Endothelial cell of umbilical vein (primary cell): ENCODE results near the gene CNN1. TPM values are rescaled to one million over a fixed set of nuclear protein-coding genes. Genes with fewer than 3 reads are reported as not detected.

Experiments used
- BruUV-seq: library from RNA; stranded (reverse); fragments of 400-500 nt; replicated peaks from 2 replicates; lab custom pipeline; 2021; lab: Mats Ljungman, UMichigan
- CTCF ChIA-PET: fragments of 300-600, 350-600 bp; sonication (Branson Sonifier 250); formaldehyde crosslinking; loops from one replicate; lab custom pipeline; 2021; ENCODE audit warnings: antibody characterized with exemption, inconsistent platforms; lab: Charles Lee
- POLR2A ChIA-PET: fragments of 300-600, 350-600 bp; sonication (Branson Sonifier 250); formaldehyde crosslinking; loops from one replicate; lab custom pipeline; 2021; ENCODE audit warnings: antibody characterized with exemption, inconsistent platforms; lab: Charles Lee
- DNase-seq: peaks from one replicate; pipeline ENCODE4 v3.0.0-alpha.2; 2011; ENCODE audit warnings: low read depth, low spot score
- FAIRE-seq: peaks from 2 replicates; lab custom pipeline; 2011; peaks lifted over from hg19 to GRCh38; lab: Jason Lieb, UNC
- H2AFZ ChIP-seq: 2 replicates; pipeline ENCODE4 v1.6.0; 2012; ENCODE audit warnings: low read depth, low read length, control low read depth, inconsistent platforms
- H3K27ac ChIP-seq: 2 replicates; pipeline ENCODE4 v1.5.1; 2011; ENCODE audit warnings: low read depth, mild to moderate bottlenecking, control low read depth, low read length, moderate library complexity; ENCODE audit not compliant: insufficient read depth
- H3K27me3 ChIP-seq, 2 experiments: 2 replicates each; pipeline versions ENCODE4 v1.6.0 to v1.6.1; 2011; ENCODE audit warnings: low read length in 2 of 2, mixed read lengths in 1 of 2; ENCODE audit not compliant: control insufficient read depth in 2 of 2, insufficient read depth in 2 of 2
- H3K36me3 ChIP-seq, 2 experiments: 2 replicates in 1 of 2; 3 replicates in 1 of 2; pipeline ENCODE4 v1.5.1; 2011; ENCODE audit warnings: low read length in 2 of 2, mild to moderate bottlenecking in 1 of 2, moderate library complexity in 1 of 2; ENCODE audit not compliant: control insufficient read depth in 2 of 2, insufficient read depth in 2 of 2; ENCODE audit errors: extremely low read depth in 1 of 2
- H3K4me1 ChIP-seq: 3 replicates; pipeline ENCODE4 v1.5.1; 2011; ENCODE audit warnings: mild to moderate bottlenecking, low read length; ENCODE audit not compliant: control insufficient read depth, insufficient read depth; ENCODE audit errors: extremely low read depth
- H3K4me2 ChIP-seq: 2 replicates; pipeline ENCODE4 v1.6.1; 2011; ENCODE audit warnings: low read length, control low read depth, mixed read lengths; ENCODE audit not compliant: insufficient read depth
- H3K4me3 ChIP-seq, 3 experiments: fragments of 200-600 bp in 1 of 3; sonication (generic), shearing (Covaris generic) in 1 of 3; replicated peaks in 1 of 3; 2 replicates each; pipeline ENCODE4 v1.5.1; 2011 to 2016; ENCODE audit warnings: control low read depth in 3 of 3, low read length in 3 of 3, mild to moderate bottlenecking in 2 of 3, inconsistent platforms in 1 of 3, low read depth in 1 of 3, moderate library complexity in 1 of 3; ENCODE audit not compliant: insufficient read depth in 1 of 3
- H3K79me2 ChIP-seq: 2 replicates; pipeline ENCODE4 v1.6.0; 2012; ENCODE audit warnings: low read length, inconsistent platforms; ENCODE audit not compliant: control insufficient read depth, insufficient read depth
- H3K9ac ChIP-seq: replicated peaks from 2 replicates; pipeline ENCODE3; 2011; ENCODE audit warnings: low read length, control low read depth; ENCODE audit not compliant: insufficient read depth; ENCODE audit errors: extremely low read depth
- H3K9me1 ChIP-seq: replicated peaks from 3 replicates; pipeline ENCODE4 v1.6.0; 2011; ENCODE audit warnings: mild to moderate bottlenecking, low read length; ENCODE audit not compliant: control insufficient read depth, insufficient read depth; ENCODE audit errors: extremely low read depth
- H3K9me3 ChIP-seq: replicated peaks from 2 replicates; pipeline ENCODE4 v1.5.1; 2012; ENCODE audit warnings: low read length, inconsistent platforms; ENCODE audit not compliant: control insufficient read depth, insufficient read depth
- H4K20me1 ChIP-seq: replicated peaks from 2 replicates; pipeline ENCODE3; 2011; ENCODE audit warnings: mild to moderate bottlenecking, low read length; ENCODE audit not compliant: control insufficient read depth, insufficient read depth; ENCODE audit errors: extremely low read depth
- CTCF ChIP-seq, 2 donors: IDR thresholded peaks; 1 replicate in 1 of 2; 2 replicates in 1 of 2; pipeline ENCODE4 v1.5.1; 2011; ENCODE audit warnings: low read length in 2 of 2, mild to moderate bottlenecking in 2 of 2, moderate library complexity in 2 of 2, control low read depth in 1 of 2, inconsistent platforms in 1 of 2, low read depth in 1 of 2; ENCODE audit not compliant: insufficient read depth in 1 of 2; ENCODE audit errors: extremely low read depth in 1 of 2
- EZH2 ChIP-seq: IDR thresholded peaks from 2 replicates; pipeline ENCODE4 v1.6.1; 2012; ENCODE audit warnings: borderline replicate concordance, low read depth, mild to moderate bottlenecking, moderate library complexity, low read length, inconsistent platforms; ENCODE audit not compliant: severe bottlenecking
- FOS ChIP-seq: IDR thresholded peaks from 2 replicates; pipeline ENCODE4 v1.6.1; 2011; ENCODE audit warnings: mild to moderate bottlenecking, low read length, moderate library complexity, borderline replicate concordance; ENCODE audit not compliant: insufficient read depth
- GATA2 ChIP-seq: IDR thresholded peaks from 2 replicates; pipeline ENCODE4 v1.7.0; 2011; ENCODE audit warnings: low read depth, mild to moderate bottlenecking, moderate library complexity, mixed read lengths, low read length; ENCODE audit not compliant: insufficient read length, insufficient read depth
- JUN ChIP-seq: IDR thresholded peaks from 2 replicates; pipeline ENCODE4 v1.6.1; 2011; ENCODE audit warnings: borderline replicate concordance, low read depth; ENCODE audit not compliant: insufficient read length, insufficient read depth
- MAX ChIP-seq: IDR thresholded peaks from 2 replicates; pipeline ENCODE4 v1.6.1; 2011; ENCODE audit not compliant: insufficient read depth, insufficient read length
- MYC ChIP-seq: IDR thresholded peaks from one replicate; pipeline ENCODE4 v1.6.1; 2011; ENCODE audit warnings: mild to moderate bottlenecking, low read depth, low read length
- POLR2A ChIP-seq: IDR thresholded peaks from 2 replicates; pipeline ENCODE4 v1.6.1; 2012; ENCODE audit warnings: low read depth, mild to moderate bottlenecking, control low read depth, low read length
- POLR2AphosphoS5 ChIP-seq: IDR thresholded peaks from 2 replicates; pipeline ENCODE4 v1.6.1; 2012; ENCODE audit warnings: low read depth, mild to moderate bottlenecking, control low read depth, low read length, moderate library complexity; ENCODE audit not compliant: insufficient read depth
- dilution Hi-C: fragments of 300-500 bp; cut with MboI; formaldehyde crosslinking; loops from one replicate; pipeline ENCODE4 v1.15.0; 2019; ENCODE audit warnings: low sequenced_read_pairs; ENCODE audit not compliant: extremely low pct_ligation_motif_present
- intact Hi-C: fragments of 100-400 bp; cut with micrococcal nuclease; formaldehyde crosslinking; loops from one replicate; pipeline ENCODE4 v1.10.0; 2022
- polyA plus RNA-seq, 4 experiments: library from polyadenylated mRNA; depleted of rRNA in 3 of 4; stranded (reverse) in 3 of 4; unstranded in 1 of 4; fragments of >200 nt; gene quantifications; 2 replicates each; pipeline versions ENCODE4 v1.2.1 to v1.2.3, GENCODE V29; 2011 to 2012; ENCODE audit warnings: missing spikeins in 1 of 4
- total RNA-seq: library from RNA; stranded (reverse); gene quantifications from 2 replicates; pipeline ENCODE4 v1.2.3, GENCODE V29; 2021

Gene CNN1
- total and polyA plus RNA-seq, 2 donors (not counting 3 experiments of a cell fraction or from before 2014, with no cell fraction given), result 0.76 TPM; not detected in 1

- CTCF ChIA-PET, result no interaction called here
- TF ChIP-seq POLR2A (no peak), MAX (no peak), POLR2AphosphoS5 (no peak), GATA2 (no peak), EZH2 (no peak)
- no peaks in the 10 kb centered on the region for H3K27me3 ChIP-seq
- no peak overlapping the region for H3K9ac ChIP-seq
- POLR2A ChIA-PET, result interaction anchor here (0.6 kb wide), 1 partner anchor 48 kb away, joined by 5 read pairs; no protein-coding TSS in a partner anchor
- H3K79me2 ChIP-seq, result no peaks in the 10 kb centered on the region
- no peak for DNase-seq
- BruUV-seq, result no TSS peak
- H3K27ac ChIP-seq, result no peak overlapping the region
- H4K20me1 ChIP-seq, result no peaks in the 10 kb centered on the region
- H3K9me1 ChIP-seq, result no peaks in the 10 kb centered on the region
- H3K4me2 ChIP-seq, result no peak overlapping the region
- H2AFZ ChIP-seq, result no peak overlapping the region
- dilution Hi-C loops, result no loop called here
- no peak for FAIRE-seq
- no peak overlapping the region for H3K4me3 ChIP-seq
- peaks cover 5% of the 10 kb centered on the region for H3K4me1 ChIP-seq
- intact Hi-C loops, result no loop called here
- no peaks in the 10 kb centered on the region for H3K9me3 ChIP-seq
- peaks cover 0 to 4% of the 10 kb centered on the region in 2 experiments for H3K36me3 ChIP-seq
Measured at GRCh38 chr19:11510444-11510843, 28.2 kb upstream of the CNN1 start.

- Histone ChIP-seq H3K27ac (no peak overlapping the region), H3K4me3 (no peak overlapping the region), H3K79me2 (no peaks in the 10 kb centered on the region), H3K27me3 (no peaks in the 10 kb centered on the region), H4K20me1 (no peaks in the 10 kb centered on the region), H3K36me3 (peaks cover 0 to 4% of the 10 kb centered on the region in 2 experiments), H3K9me3 (no peaks in the 10 kb centered on the region), H2AFZ (no peak overlapping the region), H3K4me2 (no peak overlapping the region), H3K9ac (no peak overlapping the region), H3K4me1 (no peaks in the 10 kb centered on the region), H3K9me1 (no peaks in the 10 kb centered on the region)
- no TSS peak for BruUV-seq
- FAIRE-seq, result no peak
- intact Hi-C loops (no loop called here), dilution Hi-C loops (no loop called here)
- CTCF ChIA-PET, result no interaction called here
- DNase-seq, result no peak
- TF ChIP-seq MYC (no peak), JUN (no peak), FOS (no peak), MAX (no peak), CTCF (IDR thresholded peaks at IDR 0.05; ENCODE audit: extremely low read depth in 1 of 2, insufficient read depth in 1 of 2, low read depth in 1 of 2, low read length in 2 of 2) (no peak), POLR2AphosphoS5 (no peak), GATA2 (no peak), EZH2 (no peak), POLR2A (no peak)
- POLR2A ChIA-PET, result no interaction called here
Measured at GRCh38 chr19:11513946-11514345, 24.7 kb upstream of the CNN1 start.
